GM12865 (cell line): ENCODE results near the gene NMNAT2.

ENCODE experiments used
- DNase-seq: peaks from one replicate; pipeline ENCODE4 v3.0.0; 2010; ENCODE audit warnings: low read depth
- H3K4me3 ChIP-seq: 2 replicates; pipeline ENCODE4 v1.5.1; 2011; ENCODE audit warnings: mild to moderate bottlenecking, low read depth, low read length, control low read depth
- CTCF ChIP-seq: IDR thresholded peaks from 2 replicates; pipeline ENCODE4 v1.5.1; 2011; ENCODE audit warnings: low read length, control low read depth, low read depth, inconsistent platforms; ENCODE audit not compliant: insufficient read depth; ENCODE audit errors: missing control alignments

The NMNAT2 gene

GRCh38 chr1:183248989-183249691 lies 169.0 kb downstream of the NMNAT2 start:
- no peak for TF ChIP-seq CTCF
- DNase-seq, result peak; percentile 82
- H3K4me3 ChIP-seq, result 0 out of 2 replicates have a peak overlapping the region, but pooled peaks have one; percentile 7

GRCh38 chr1:183247931-183248330 lies 170.2 kb downstream of the NMNAT2 start:
- DNase-seq, result no peak
- H3K4me3 ChIP-seq, result no peak overlapping the region

DNA sequence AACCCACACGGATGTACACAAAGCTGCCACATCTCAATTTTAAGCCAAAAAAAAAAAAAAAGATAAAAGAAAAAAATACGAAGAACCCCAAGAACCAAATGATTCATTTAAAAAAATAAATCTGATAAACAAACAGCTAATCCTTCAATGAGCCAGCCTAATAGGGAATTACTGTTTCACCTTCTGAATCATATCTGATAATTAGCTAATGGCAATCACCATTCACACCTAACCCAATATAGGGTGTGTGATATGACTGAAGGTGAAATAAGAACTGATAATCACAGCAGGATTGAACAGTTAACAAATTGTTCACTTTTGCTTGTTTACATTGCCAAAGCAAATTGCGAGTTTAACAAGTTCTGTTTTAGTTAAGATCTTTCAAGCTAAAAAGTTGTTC lies 170.7 kb downstream of the NMNAT2 start:
- TF ChIP-seq CTCF, result no peak
- no peak overlapping the region for H3K4me3 ChIP-seq
- DNase-seq, result no peak

More at GRCh38 chr1:183247931-183248330, 170.2 kb downstream of the NMNAT2 start:
- TF ChIP-seq CTCF, result no peak

DNA sequence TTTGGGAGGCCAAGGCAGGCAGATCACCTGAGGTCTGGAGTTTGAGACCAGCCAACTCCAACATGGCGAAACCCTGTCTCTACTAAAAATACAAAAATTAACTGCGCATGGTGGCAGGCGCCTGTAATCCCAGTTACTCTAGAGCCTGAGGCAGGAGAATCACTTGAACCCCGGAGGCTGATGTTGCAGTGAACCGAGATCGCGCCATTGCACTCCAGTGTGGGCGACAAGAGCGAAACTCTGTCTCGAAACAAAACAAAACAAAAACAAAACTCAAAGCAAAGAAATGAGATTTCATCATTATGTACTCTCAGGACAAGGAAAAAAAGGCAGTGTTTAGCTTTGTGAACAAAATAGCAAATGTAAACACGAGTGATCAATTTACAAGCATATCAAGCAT lies 171.1 kb downstream of the NMNAT2 start:
- no peak for TF ChIP-seq CTCF
- no peak for DNase-seq
- H3K4me3 ChIP-seq, result no peak overlapping the region

GRCh38 chr1:183246436-183246835 lies 171.7 kb downstream of the NMNAT2 start:
- H3K4me3 ChIP-seq, result no peak overlapping the region
- TF ChIP-seq CTCF, result no peak
- DNase-seq, result no peak

DNA sequence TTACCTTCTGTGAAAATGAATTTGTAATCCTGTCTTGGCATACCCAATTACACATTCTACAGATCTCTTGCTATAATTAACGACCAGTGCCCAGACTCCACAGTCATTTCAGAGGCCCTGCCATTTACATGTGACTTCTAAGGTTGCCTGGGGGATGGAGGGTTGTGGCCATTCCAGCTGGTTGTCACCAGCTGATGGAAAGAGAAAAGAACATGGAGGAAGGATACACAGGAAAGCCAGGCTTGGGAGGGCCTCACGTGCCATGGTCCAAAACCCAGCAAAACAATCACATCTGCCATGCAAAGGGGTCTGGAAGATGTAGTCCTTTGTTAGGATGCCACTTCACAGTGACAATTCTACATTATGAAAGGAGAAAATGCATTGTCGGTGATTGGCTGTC lies 172.8 kb downstream of the NMNAT2 start:
- no peak for DNase-seq
- TF ChIP-seq CTCF, result no peak
- no peak overlapping the region for H3K4me3 ChIP-seq

GRCh38 chr1:183244466-183244865 lies 173.7 kb downstream of the NMNAT2 start:
- no peak overlapping the region for H3K4me3 ChIP-seq
- no peak for TF ChIP-seq CTCF
- no peak for DNase-seq
